Calu3 (cell line): Measurements from ENCODE around the gene NR2E3. TPM values are rescaled to one million over a fixed set of nuclear protein-coding genes. Genes with fewer than 3 reads are reported as not detected.

Experiments
- BruUV-seq: library from RNA; stranded (reverse); fragments of 400-500 nt; replicated peaks from 2 replicates; lab custom pipeline; 2021; lab: Mats Ljungman, UMichigan
- CTCF ChIA-PET: fragments of 300-600 bp; sonication (Branson Sonifier 250); formaldehyde crosslinking; loops from one replicate; lab custom pipeline; 2022; ENCODE audit warnings: antibody characterized with exemption; lab: Charles Lee
- DNase-seq: peaks from one replicate; pipeline ENCODE4 v3.0.0; 2022
- H3K27ac Mint-ChIP-seq: one replicate; pipeline ENCODE4 v1.8.0; 2022; ENCODE audit warnings: mixed read lengths; ENCODE audit not compliant: unreplicated experiment
- H3K27me3 Mint-ChIP-seq: one replicate; pipeline ENCODE4 v1.8.0; 2022; ENCODE audit warnings: mixed read lengths; ENCODE audit not compliant: unreplicated experiment
- H3K36me3 Mint-ChIP-seq: one replicate; pipeline ENCODE4 v1.8.0; 2022; ENCODE audit warnings: mild to moderate bottlenecking, moderate library complexity, mixed read lengths; ENCODE audit not compliant: insufficient read depth, unreplicated experiment
- H3K4me1 Mint-ChIP-seq: one replicate; pipeline ENCODE4 v1.8.0; 2022; ENCODE audit warnings: mild to moderate bottlenecking, low read depth, mixed read lengths; ENCODE audit not compliant: unreplicated experiment
- H3K4me3 Mint-ChIP-seq: one replicate; pipeline ENCODE4 v1.8.0; 2022; ENCODE audit warnings: mild to moderate bottlenecking, low read depth, moderate library complexity, mixed read lengths; ENCODE audit not compliant: unreplicated experiment
- H3K9me3 Mint-ChIP-seq: one replicate; pipeline ENCODE4 v1.8.0; 2022; ENCODE audit warnings: low read depth, mixed read lengths; ENCODE audit not compliant: unreplicated experiment
- CTCF ChIP-seq: fragments of 200-600 bp; IDR thresholded peaks from one replicate; pipeline ENCODE4 v1.8.0; 2022; ENCODE audit warnings: antibody characterized with exemption; ENCODE audit not compliant: unreplicated experiment
- intact Hi-C: fragments of 100-400 bp; cut with micrococcal nuclease; formaldehyde crosslinking; loops from one replicate; pipeline ENCODE4 v1.10.0; 2022; ENCODE audit not compliant: unreplicated experiment
- total RNA-seq: library from RNA; stranded (reverse); gene quantifications from 2 replicates; pipeline ENCODE4 v1.2.3, GENCODE V29; 2022

Gene NR2E3
- total RNA-seq, 1 experiment from 2014 or later = 0.83 TPM

DNA sequence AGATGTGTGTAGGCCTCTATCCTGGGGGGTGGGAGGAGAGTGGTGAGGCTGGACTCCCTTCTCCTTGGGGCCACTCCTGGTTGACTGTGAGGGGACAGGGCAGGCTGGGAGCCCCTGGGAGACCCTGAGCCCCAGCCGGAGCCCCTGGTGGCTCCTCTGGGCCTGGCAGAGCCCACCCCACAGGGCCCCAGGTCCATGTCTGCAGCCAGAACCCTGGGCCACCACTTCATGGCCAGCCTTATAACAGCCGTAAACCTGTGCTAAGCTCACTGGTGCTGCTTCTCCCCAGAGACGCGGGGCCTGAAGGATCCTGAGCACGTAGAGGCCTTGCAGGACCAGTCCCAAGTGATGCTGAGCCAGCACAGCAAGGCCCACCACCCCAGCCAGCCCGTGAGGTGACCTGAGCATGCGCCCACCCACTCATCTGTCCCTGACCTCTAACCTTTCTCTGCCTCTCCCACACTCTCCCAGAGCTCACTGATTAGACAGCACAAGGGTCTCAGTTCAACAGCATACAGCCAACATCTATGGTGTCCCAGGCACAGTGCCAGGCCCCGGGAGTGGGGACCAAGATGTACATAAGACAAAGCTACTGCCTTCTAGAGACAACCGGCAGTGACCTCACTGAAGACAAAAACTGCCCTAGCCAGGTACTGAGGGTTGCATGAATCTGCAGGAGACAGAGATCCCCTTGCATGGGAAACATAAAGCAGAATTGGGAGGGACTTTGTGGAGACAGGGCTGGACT lies 3.5 kb downstream of the NR2E3 start:
- no TSS peak for BruUV-seq

GRCh38 chr15:71815301-71815700 lies 4.9 kb downstream of the NR2E3 start:
- no peaks in the 10 kb centered on the region for H3K36me3 Mint-ChIP-seq
- CTCF ChIA-PET = no interaction called here
- no peak for TF ChIP-seq CTCF
- H3K4me3 Mint-ChIP-seq = no peak overlapping the region
- DNase-seq = no peak
- H3K9me3 Mint-ChIP-seq = peaks cover 9% of the 10 kb centered on the region
- H3K27me3 Mint-ChIP-seq = no peaks in the 10 kb centered on the region
- BruUV-seq = no TSS peak
- no peaks in the 10 kb centered on the region for H3K4me1 Mint-ChIP-seq
- intact Hi-C loops = no loop called here
- H3K27ac Mint-ChIP-seq = no peak overlapping the region

More for the DNA sequence above, 3.5 kb downstream of the NR2E3 start:
- intact Hi-C loops = no loop called here
- H3K27ac Mint-ChIP-seq = no peak overlapping the region
- no peak for TF ChIP-seq CTCF
- no peak overlapping the region for H3K4me3 Mint-ChIP-seq
- CTCF ChIA-PET = no interaction called here
- H3K4me1 Mint-ChIP-seq = no peaks in the 10 kb centered on the region
- peaks cover 2% of the 10 kb centered on the region for H3K9me3 Mint-ChIP-seq
- no peaks in the 10 kb centered on the region for H3K36me3 Mint-ChIP-seq
- DNase-seq = no peak
- no peaks in the 10 kb centered on the region for H3K27me3 Mint-ChIP-seq

DNA sequence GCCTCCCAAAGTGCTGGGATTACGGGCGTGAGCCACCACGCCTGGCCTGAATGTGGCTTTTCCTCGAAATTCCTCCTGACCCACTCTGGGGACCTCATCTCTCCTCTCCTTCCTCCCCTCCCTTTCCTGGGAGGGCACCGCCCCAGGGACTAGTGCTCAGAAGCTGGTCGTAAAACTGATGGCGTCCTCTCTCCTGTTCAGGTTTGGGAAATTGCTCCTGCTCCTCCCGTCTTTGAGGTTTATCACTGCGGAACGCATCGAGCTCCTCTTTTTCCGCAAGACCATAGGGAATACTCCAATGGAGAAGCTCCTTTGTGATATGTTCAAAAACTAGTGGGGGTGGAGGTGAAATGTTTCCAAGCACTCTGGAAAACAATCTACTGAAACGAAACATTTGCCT lies 7.0 kb downstream of the NR2E3 start:
- no peak overlapping the region for H3K4me3 Mint-ChIP-seq
- intact Hi-C loops = no loop called here
- no peaks in the 10 kb centered on the region for H3K4me1 Mint-ChIP-seq
- H3K36me3 Mint-ChIP-seq = no peaks in the 10 kb centered on the region
- no peak for DNase-seq
- no peak for TF ChIP-seq CTCF
- no TSS peak for BruUV-seq
- H3K9me3 Mint-ChIP-seq = peaks cover 9% of the 10 kb centered on the region
- no peaks in the 10 kb centered on the region for H3K27me3 Mint-ChIP-seq
- CTCF ChIA-PET = no interaction called here
- H3K27ac Mint-ChIP-seq = no peak overlapping the region

DNA sequence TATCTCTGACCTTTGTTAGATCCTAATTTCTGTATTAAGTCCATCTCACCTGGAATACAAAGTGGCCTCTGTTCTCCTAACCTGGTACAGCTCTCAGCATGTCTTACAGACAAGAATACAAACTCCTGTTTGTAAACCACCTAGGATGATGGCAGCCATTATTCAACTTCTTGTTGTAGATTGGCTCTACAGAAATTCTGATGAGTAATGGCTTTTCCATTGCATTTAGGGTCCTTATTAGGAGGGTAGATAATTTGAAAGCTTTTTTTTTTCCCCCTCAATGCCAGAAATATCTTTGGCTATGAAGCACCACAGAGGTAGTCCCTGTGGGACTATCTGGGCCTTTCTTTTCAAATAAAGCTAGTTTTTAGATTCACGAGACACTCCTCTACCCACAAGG lies 9.8 kb downstream of the NR2E3 start:
- Mint-ChIP-seq H3K9me3 (peaks cover 15% of the 10 kb centered on the region), H3K27me3 (no peaks in the 10 kb centered on the region), H3K27ac (no peak overlapping the region), H3K36me3 (no peaks in the 10 kb centered on the region), H3K4me1 (no peaks in the 10 kb centered on the region), H3K4me3 (no peak overlapping the region)
- intact Hi-C loops = no loop called here
- no peak for TF ChIP-seq CTCF
- no peak for DNase-seq
- no TSS peak for BruUV-seq
- CTCF ChIA-PET = no interaction called here
